Colonic mucosa (tissue), 4 donors: ENCODE data around the gene FAM25G. TPM values are rescaled to one million over a fixed set of nuclear protein-coding genes. Genes with fewer than 3 reads are reported as not detected.

ENCODE experiments used
- DNase-seq: peaks from one replicate; pipeline ENCODE4 v3.0.0-alpha.2; 2020
- H3K27ac ChIP-seq: fragments of 200-600 bp; one replicate; pipeline ENCODE4 v1.8.0; 2021
- H3K27me3 ChIP-seq: fragments of 200-600 bp; one replicate; pipeline ENCODE4 v1.8.0; 2021
- H3K36me3 ChIP-seq: fragments of 200-600 bp; one replicate; pipeline ENCODE4 v1.8.0; 2021
- H3K4me1 ChIP-seq: fragments of 200-600 bp; one replicate; pipeline ENCODE4 v1.8.0; 2021; ENCODE audit warnings: mild to moderate bottlenecking
- H3K4me3 ChIP-seq: fragments of 200-600 bp; one replicate; pipeline ENCODE4 v1.8.0; 2021
- H3K9ac ChIP-seq, 2 donors: one replicate each; pipeline ENCODE4 v1.7.0; 2013; ENCODE audit warnings: control low read depth in 2 of 2, low read depth in 2 of 2, low read length in 2 of 2
- H3K9me3 ChIP-seq: fragments of 200-600 bp; one replicate; pipeline ENCODE4 v1.8.0; 2021
- CTCF ChIP-seq: fragments of 200-600 bp; IDR thresholded peaks from one replicate; pipeline ENCODE4 v1.8.0; 2022; ENCODE audit warnings: antibody characterized with exemption, mild to moderate bottlenecking
- intact Hi-C: fragments of 100-400 bp; cut with DNase I; formaldehyde crosslinking; loops from one replicate; pipeline ENCODE4 v1.14.1; 2022
- total RNA-seq, 2 donors: library from RNA; stranded (reverse); fragmentation: NEBNext Ultra II Directional in 1 of 2; extraction: Animal tissue kit (Norgen Biotek cat#: 25700) in 1 of 2; gene quantifications; one replicate each; pipeline ENCODE4 v1.2.1, GENCODE V29; 2021
- donor health status: healthy.
- donor health status: DM: no; HTN: no; CAD: no.
- donor health status: DM: no; HTN: no; CAD: no.

The FAM25G gene
- total RNA-seq, 2 donors from 2014 or later: 0.98 TPM; not detected in 1

GRCh38 chr10:47454780-47455058, 36.8 kb downstream of the FAM25G start:
- H3K4me3 ChIP-seq: no peak overlapping the region
- H3K9me3 ChIP-seq: no peaks in the 10 kb centered on the region
- no peaks in the 10 kb centered on the region for H3K27me3 ChIP-seq
- intact Hi-C loops: no loop called here
- no peak for TF ChIP-seq CTCF
- DNase-seq: no peak
- H3K9ac ChIP-seq: no peak overlapping the region
- H3K27ac ChIP-seq: no peak overlapping the region
- no peaks in the 10 kb centered on the region for H3K4me1 ChIP-seq
- H3K36me3 ChIP-seq: no peaks in the 10 kb centered on the region

GRCh38 chr10:47454008-47454779, 37.3 kb downstream of the FAM25G start:
- Histone ChIP-seq H3K36me3 (no peaks in the 10 kb centered on the region), H3K27me3 (no peaks in the 10 kb centered on the region), H3K4me1 (no peaks in the 10 kb centered on the region), H3K9me3 (no peaks in the 10 kb centered on the region), H3K9ac (no peak overlapping the region), H3K27ac (no peak overlapping the region), H3K4me3 (no peak overlapping the region)
- intact Hi-C loops: no loop called here
- no peak for TF ChIP-seq CTCF
- no peak for DNase-seq

- H3K4me1 ChIP-seq: no peaks in the 10 kb centered on the region
- H3K9me3 ChIP-seq: no peaks in the 10 kb centered on the region
- TF ChIP-seq CTCF: no peak
- H3K4me3 ChIP-seq: no peak overlapping the region
- no peak overlapping the region for H3K27ac ChIP-seq
- intact Hi-C loops: no loop called here
- no peak for DNase-seq
- no peaks in the 10 kb centered on the region for H3K36me3 ChIP-seq
- no peak overlapping the region for H3K9ac ChIP-seq
- no peaks in the 10 kb centered on the region for H3K27me3 ChIP-seq
Measured at GRCh38 chr10:47453141-47454007, 38.1 kb downstream of the FAM25G start.

- TF ChIP-seq CTCF: no peak
- no peak overlapping the region for H3K9ac ChIP-seq
- no peak overlapping the region for H3K4me3 ChIP-seq
- no peaks in the 10 kb centered on the region for H3K27me3 ChIP-seq
- no peaks in the 10 kb centered on the region for H3K4me1 ChIP-seq
- no peak for DNase-seq
- no peaks in the 10 kb centered on the region for H3K9me3 ChIP-seq
- H3K27ac ChIP-seq: no peak overlapping the region
- H3K36me3 ChIP-seq: no peaks in the 10 kb centered on the region
- intact Hi-C loops: no loop called here
Measured at GRCh38 chr10:47452495-47453140, 38.9 kb downstream of the FAM25G start.

- H3K4me3 ChIP-seq: no peak overlapping the region
- no peaks in the 10 kb centered on the region for H3K27me3 ChIP-seq
- no peak for DNase-seq
- H3K9me3 ChIP-seq: no peaks in the 10 kb centered on the region
- H3K27ac ChIP-seq: no peak overlapping the region
- H3K4me1 ChIP-seq: no peaks in the 10 kb centered on the region
- no peaks in the 10 kb centered on the region for H3K36me3 ChIP-seq
- H3K9ac ChIP-seq: no peak overlapping the region
- no peak for TF ChIP-seq CTCF
- intact Hi-C loops: no loop called here
Measured at GRCh38 chr10:47451998-47452494, 39.5 kb downstream of the FAM25G start.
